Hematopoietic multipotent progenitor cell treated with erythropoietin and hydrocortisone succinate and interleukin-3 and kit ligand, for 17 days (in vitro differentiated cells): Measurements from ENCODE around the gene ZSWIM9.
"Not testable (repeated sequence)": the region's sequence is repeated elsewhere in the genome, so short reads cannot be mapped to it uniquely, and the experiment has no call there.

Experiments used
- DNase-seq: peaks from one replicate; pipeline ENCODE4 v3.0.0-alpha.2; 2015; ENCODE audit warnings: low spot score

Gene ZSWIM9

DNA sequence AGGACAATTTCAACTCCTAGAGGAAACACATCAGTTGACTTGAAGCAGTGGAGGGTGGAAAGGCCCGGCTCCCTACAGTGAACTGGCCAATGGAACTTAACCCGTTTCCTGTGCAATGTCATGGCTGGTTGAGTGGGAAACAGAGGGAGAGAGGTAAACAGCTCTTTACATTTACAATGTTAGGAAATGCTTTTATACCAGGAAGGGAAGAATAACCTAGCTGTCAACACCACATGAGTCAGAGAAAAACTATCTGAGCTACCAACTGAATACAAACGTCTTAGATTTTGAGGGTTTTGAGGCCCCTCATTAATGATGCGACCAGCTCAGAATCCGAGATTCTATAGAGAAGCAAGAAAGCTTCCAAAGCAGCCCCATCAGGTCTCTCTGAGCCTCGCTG lies 48.5 kb downstream of the ZSWIM9 start:
- DNase-seq = no peak

DNA sequence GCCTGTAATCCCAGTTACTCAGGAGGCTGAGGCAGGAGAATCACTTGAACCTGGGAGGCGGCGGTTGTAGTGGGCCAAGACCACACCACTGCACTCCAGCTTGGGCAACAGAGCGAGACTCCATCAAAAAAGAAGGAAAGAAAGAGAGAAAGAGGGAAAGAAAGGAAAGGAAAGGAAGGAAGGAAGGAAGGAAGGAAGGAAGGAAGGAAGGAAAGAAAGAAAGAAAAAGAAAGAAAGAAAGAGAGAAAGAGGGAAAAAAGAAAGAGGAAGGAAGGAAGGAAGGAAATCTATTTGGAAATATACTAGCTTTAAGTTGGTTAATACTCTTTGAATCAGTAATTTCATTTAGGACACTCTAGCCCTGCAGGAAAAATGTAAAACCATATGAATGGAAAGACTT lies 50.3 kb downstream of the ZSWIM9 start:
- not testable (repeated sequence) for DNase-seq

GRCh38 chr19:48221628-48222027 lies 51.1 kb downstream of the ZSWIM9 start:
- DNase-seq = no peak

DNA sequence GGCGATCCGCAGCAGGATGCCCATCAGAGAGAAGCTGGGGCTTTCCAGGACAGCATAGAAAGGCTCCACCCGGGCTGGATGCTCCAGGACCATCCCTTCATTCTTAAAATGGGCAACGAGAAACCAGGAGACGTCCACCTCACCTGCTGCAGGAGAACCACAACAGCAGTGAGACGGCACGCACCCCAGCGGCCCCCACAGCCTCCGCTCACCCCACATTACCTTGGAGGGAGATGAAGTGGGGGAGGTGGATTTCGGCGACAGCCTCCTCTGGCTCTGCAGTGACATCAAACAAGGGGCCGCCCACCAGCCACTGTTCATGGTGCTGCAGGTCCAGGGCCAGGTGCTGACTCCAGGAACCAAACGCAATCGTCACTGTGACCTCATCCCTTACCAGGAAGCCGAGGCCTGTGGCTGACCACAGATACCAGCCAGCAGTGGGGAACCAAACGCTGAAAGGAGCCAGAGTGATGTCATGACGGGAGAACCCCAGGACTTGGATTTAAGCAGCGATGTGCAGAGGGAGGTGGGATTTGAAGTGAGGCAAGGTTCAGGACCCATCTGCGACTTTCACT lies 60.2 kb downstream of the ZSWIM9 start:
- DNase-seq = no peak

DNA sequence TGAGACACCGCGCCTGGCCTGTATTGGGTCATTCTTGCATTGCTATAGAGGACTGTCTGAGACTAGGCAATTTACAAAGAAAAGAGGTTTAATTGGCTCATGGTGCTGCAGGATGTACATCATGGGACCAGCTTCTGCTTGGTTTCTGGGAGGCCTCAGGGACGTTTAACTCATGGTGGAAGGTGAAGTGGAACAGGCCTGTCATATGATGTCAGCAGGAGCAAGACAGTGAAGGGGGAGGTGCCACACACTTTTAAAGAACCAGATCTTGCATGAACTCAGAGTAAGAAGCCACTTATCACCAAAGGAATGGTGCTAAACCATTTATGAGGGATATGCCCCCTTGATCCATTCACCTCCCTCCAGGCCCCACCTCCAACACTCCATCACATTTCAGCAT lies 66.6 kb downstream of the ZSWIM9 start:
- DNase-seq = no peak

DNA sequence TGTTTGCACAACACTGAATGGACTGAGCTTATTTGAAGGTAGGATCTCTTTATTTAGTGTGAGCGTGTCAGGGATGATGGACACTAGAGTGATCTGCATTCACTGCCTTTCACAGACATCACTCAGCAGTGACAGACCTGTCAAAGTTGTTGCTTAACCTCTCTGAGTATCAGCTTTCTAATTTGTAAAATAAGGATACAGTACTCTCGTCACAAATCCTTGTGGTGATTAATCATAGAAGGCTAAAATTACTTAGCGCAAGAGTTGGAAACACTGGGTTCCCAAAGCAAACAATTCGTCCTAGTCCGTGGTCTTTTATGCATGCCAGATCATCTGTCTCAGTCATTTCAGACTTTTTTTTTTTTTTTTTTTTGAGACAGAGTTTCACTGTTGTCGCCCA lies 68.6 kb downstream of the ZSWIM9 start:
- no peak for DNase-seq

GRCh38 chr19:48239582-48240141 lies 69.2 kb downstream of the ZSWIM9 start:
- no peak for DNase-seq

DNA sequence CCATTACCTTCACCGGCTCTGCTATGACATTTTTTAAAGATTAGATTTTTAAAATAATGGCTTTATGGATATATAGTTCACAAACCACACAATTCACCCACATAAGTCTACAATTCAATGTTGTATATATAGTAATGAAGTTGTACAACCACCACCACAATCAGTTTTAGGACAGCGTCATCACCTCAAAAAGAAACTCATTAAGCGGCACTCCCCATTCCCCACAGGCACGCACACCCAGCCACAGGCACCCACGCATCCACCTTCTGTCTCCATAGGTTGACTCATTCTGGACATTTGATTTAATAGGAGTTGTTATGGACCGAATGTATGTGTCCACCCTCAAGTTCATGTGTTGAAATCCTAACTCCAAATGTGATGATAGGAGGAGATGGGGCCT lies 71.3 kb downstream of the ZSWIM9 start:
- DNase-seq = not testable (repeated sequence)

DNA sequence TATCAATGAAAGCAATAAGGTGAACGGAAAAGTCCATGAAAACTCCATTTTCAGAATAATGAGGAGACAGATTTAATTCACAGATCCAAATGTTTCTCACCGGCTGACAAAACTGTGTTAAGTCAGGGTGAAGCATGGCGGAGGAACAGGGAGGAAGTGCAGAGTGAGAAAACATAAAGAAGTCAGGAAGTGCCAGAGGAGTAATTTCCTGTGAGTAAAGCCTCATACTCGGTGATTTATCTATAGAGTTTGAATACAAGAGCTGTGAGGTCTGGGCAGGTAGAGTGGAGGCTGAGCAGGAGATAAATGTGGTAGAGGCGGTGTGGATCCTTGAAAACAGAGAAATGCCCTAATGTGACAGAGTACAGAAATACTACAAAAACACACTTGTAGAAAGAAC lies 73.8 kb downstream of the ZSWIM9 start:
- no peak for DNase-seq

DNA sequence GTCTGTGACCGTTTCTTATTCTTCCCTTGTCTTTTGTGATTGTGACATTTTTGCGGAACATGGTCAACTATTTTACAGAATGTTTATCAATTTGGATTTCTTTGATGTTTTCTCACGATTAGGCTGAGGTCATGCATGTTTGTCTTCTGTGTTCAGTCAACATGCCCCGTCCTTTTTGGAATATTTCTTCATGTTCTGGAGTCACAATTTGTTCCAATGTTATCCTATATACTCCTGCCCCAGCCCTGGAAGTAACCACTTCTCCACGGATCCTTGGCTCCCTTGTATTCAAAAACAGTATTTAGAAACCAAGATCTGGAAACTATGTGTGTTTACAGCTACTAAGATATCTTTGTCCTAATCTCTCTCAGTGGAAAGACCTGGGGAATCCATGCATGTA lies 75.6 kb downstream of the ZSWIM9 start:
- DNase-seq = no peak

- DNase-seq = no peak
Measured at GRCh38 chr19:48247212-48247611, 76.7 kb downstream of the ZSWIM9 start.
